NK-92 (cell line): ENCODE measurements around the gene RASL11B.

ENCODE experiments used
- DNase-seq: peaks from one replicate; lab custom pipeline; 2025; ENCODE audit not compliant: unreplicated experiment; lab: John Stamatoyannopoulos, UW

RASL11B gene

GRCh38 chr4:52873861-52874343, 11.8 kb downstream of the RASL11B start:
- DNase-seq, result no peak

- DNase-seq, result no peak
Observed at GRCh38 chr4:52874948-52875347, 12.8 kb downstream of the RASL11B start.

GRCh38 chr4:52876069-52876468, 14.0 kb downstream of the RASL11B start:
- no peak for DNase-seq

GRCh38 chr4:52877036-52877435, 14.9 kb downstream of the RASL11B start:
- no peak for DNase-seq

GRCh38 chr4:52877694-52878093, 15.6 kb downstream of the RASL11B start:
- DNase-seq, result no peak

- no peak for DNase-seq
Observed at GRCh38 chr4:52879471-52879870, 17.4 kb downstream of the RASL11B start.

- DNase-seq, result no peak
Observed at GRCh38 chr4:52880994-52881393, 18.9 kb downstream of the RASL11B start.

- DNase-seq, result no peak
Observed at GRCh38 chr4:52883183-52883621, 21.1 kb downstream of the RASL11B start.

- no peak for DNase-seq
Observed at GRCh38 chr4:52883707-52884669, 21.9 kb downstream of the RASL11B start.

GRCh38 chr4:52884994-52885393, 22.9 kb downstream of the RASL11B start:
- no peak for DNase-seq

- DNase-seq, result no peak
Observed at GRCh38 chr4:52889354-52889753, 27.2 kb downstream of the RASL11B start.

GRCh38 chr4:52889778-52890520, 27.8 kb downstream of the RASL11B start:
- no peak for DNase-seq

GRCh38 chr4:52890521-52890791, 28.3 kb downstream of the RASL11B start:
- DNase-seq, result no peak

GRCh38 chr4:52891743-52892142, 29.6 kb downstream of the RASL11B start:
- DNase-seq, result no peak

- no peak for DNase-seq
Observed at GRCh38 chr4:52892880-52893279, 30.8 kb downstream of the RASL11B start.

- no peak for DNase-seq
Observed at GRCh38 chr4:52894443-52894842, 32.3 kb downstream of the RASL11B start.

- DNase-seq, result no peak
Observed at GRCh38 chr4:52903273-52903672, 41.2 kb downstream of the RASL11B start.

GRCh38 chr4:52904421-52904820, 42.3 kb downstream of the RASL11B start:
- no peak for DNase-seq

GRCh38 chr4:52907510-52907909, 45.4 kb downstream of the RASL11B start:
- DNase-seq, result no peak

- no peak for DNase-seq
Observed at GRCh38 chr4:52910115-52910514, 48.0 kb downstream of the RASL11B start.

- DNase-seq, result no peak
Observed at GRCh38 chr4:52911684-52912294, 49.7 kb downstream of the RASL11B start.

GRCh38 chr4:52912608-52913007, 50.5 kb downstream of the RASL11B start:
- no peak for DNase-seq
